Activated CD8-positive, alpha-beta memory T cell treated with anti-CD3 and anti-CD28 coated beads, Interleukin-2, amount 50 U/mL, for 48 hours (primary cell): Measurements from ENCODE around the gene ZNF563.

Experiments used
- DNase-seq: peaks from one replicate; pipeline ENCODE4 v3.0.0-alpha.2; 2020

The ZNF563 gene

GRCh38 chr19:12294249-12295158 is 38.9 kb downstream of the ZNF563 start, which contains the start of gene ZNF44:
Gene ZNF44 (minus strand): TSS chr19:12294883. CDS start chr19:12294694, 189 bp downstream.
- peak; percentile 93 for DNase-seq

DNA sequence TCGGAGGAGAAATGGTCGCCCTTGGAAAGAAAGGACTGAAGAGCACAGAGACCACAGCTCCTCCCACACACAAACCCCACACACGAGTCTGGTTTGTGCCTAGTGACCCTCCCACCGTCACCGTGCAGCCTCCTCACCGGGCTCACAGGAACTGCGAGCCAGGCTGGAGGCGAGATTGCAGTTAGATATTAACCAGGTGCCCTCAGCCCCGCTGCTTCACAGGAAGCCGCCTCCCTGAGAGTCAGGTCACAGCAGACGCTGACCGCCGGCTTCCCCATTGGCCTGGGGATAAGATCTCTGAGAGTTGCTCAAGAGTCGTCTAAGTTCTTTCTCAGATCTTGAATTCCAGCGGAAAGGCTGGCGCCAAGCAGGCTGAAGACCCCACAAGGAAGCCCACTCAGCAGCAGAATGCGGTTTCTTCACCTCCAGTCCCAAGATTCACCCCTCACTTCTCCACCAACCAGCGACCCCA is 39.6 kb downstream of the ZNF563 start:
- peak; percentile 82 for DNase-seq

DNA sequence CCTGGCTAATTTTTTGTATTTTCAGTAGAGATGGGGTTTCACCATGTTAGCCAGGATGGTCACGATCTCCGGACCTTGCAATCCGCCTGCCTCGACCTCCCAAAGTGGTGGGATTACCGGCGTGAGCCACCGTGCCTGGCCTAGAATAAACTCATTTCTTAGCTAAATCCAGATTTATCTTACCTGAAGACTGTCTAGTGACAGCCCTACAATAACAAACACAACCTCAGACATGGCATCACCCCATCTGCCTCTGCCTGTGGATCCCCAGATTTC is 43.7 kb downstream of the ZNF563 start:
- peak; percentile 52 for DNase-seq

- DNase-seq = no peak
Measured at GRCh38 chr19:12287958-12288500, 45.4 kb downstream of the ZNF563 start.

GRCh38 chr19:12284631-12285030 is 48.8 kb downstream of the ZNF563 start:
- DNase-seq = no peak

DNA sequence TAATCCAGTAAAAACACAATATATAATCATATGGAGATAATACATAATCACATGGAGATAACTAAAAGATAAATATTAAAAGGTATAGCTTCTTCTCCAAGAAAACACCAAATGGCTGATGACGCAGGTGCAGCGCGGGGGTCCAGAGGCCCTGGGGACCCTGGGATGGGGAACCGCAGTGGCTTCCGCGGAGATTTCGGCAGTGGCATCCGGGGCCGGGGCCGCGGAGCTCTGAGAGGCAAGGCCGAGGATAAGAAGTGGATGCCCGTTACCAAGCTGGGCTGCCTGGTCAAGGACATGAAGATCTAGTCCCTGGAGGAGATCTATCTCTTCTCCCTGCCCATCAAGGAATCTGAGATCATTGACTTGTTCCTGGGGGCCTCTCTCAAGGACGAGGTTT is 49.2 kb downstream of the ZNF563 start:
- DNase-seq = no peak

- DNase-seq = no peak
Measured at GRCh38 chr19:12278713-12279112, 54.7 kb downstream of the ZNF563 start.

- no peak for DNase-seq
Measured at GRCh38 chr19:12272980-12273901, 60.2 kb downstream of the ZNF563 start.

- DNase-seq = no peak
Measured at GRCh38 chr19:12272386-12272785, 61.0 kb downstream of the ZNF563 start.

DNA sequence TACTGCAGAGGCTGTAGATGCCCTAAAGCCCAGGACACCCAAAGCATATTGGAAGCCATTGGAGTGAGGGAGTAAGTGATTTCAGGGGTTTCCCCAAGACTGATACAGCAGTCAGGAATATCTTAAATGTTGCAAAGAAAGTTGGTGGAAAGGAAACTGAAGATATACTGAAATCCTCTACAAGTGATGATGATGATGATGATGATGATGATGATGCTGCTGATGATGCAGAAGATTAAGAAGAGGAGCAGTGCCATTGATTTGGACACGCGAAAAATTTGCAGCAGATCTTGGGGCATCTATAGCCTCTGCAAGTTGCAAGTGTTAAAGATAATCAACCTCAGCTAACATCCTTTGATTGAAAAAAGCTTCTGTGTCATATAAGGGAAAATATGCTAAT is 62.6 kb downstream of the ZNF563 start:
- DNase-seq = no peak
